ENCODE data around the gene KLHL22. TPM values are rescaled to one million over a fixed set of nuclear protein-coding genes. Genes with fewer than 3 reads are reported as not detected.

The KLHL22 gene
- total RNA-seq, 2 donors from 2014 or later: 15.9 to 21.0 TPM

GRCh38 chr22:20436768-20437612 lies 58.6 kb downstream of the KLHL22 start:
- Mint-ChIP-seq H3K9me3 (no peaks in the 10 kb centered on the region), H3K4me3 (peak overlapping the region; percentile 82), H3K27me3 (peaks cover 33 to 38% of the 10 kb centered on the region in 2 donors), H3K36me3 (no peaks in the 10 kb centered on the region), H3K4me1 (ENCODE audit: low read depth in 2 of 2) (peaks cover 10 to 17% of the 10 kb centered on the region in 2 donors), H3K27ac (no peak overlapping the region)
- DNase-seq (ENCODE audit: low spot score): no peak
- no peak for ATAC-seq

- H3K4me3 Mint-ChIP-seq: peak overlapping the region; percentile 82
- H3K9me3 Mint-ChIP-seq: no peaks in the 10 kb centered on the region
- H3K4me1 Mint-ChIP-seq (ENCODE audit: low read depth in 2 of 2): peaks cover 10 to 17% of the 10 kb centered on the region in 2 donors
- no peak for ATAC-seq
- H3K27me3 Mint-ChIP-seq: peaks cover 34 to 38% of the 10 kb centered on the region in 2 donors
- no peaks in the 10 kb centered on the region for H3K36me3 Mint-ChIP-seq
- H3K27ac Mint-ChIP-seq: no peak overlapping the region
- DNase-seq (ENCODE audit: low spot score): no peak
Measured at GRCh38 chr22:20436307-20436767, 59.3 kb downstream of the KLHL22 start.

- H3K27me3 Mint-ChIP-seq: peaks cover 34 to 38% of the 10 kb centered on the region in 2 donors
- no peak overlapping the region for H3K27ac Mint-ChIP-seq
- H3K4me3 Mint-ChIP-seq: no peak overlapping the region
- no peaks in the 10 kb centered on the region for H3K9me3 Mint-ChIP-seq
- no peak for ATAC-seq
- H3K36me3 Mint-ChIP-seq: no peaks in the 10 kb centered on the region
- peaks cover 10 to 19% of the 10 kb centered on the region in 2 donors for H3K4me1 Mint-ChIP-seq (ENCODE audit: low read depth in 2 of 2)
- DNase-seq (ENCODE audit: low spot score): no peak
Measured at GRCh38 chr22:20435436-20436306, 59.9 kb downstream of the KLHL22 start.

DNA sequence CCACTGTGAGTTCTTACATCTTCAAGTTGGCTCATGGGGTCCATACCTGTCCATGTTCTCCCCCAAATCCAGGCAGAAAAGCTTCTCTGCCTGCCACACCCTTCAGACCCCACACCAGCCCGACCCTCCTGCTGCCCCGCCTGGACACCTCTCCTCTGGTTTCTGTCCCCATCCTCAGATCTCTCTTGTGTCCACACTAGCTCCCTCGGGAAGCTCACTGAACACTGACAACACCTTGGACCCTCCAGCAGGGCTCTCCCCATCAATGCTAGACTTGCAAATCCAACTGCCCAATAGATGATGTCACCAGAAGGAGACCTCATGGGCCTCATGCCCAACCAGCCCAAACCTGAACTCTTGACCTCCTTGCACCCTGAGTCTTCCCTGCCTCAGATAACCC lies 60.8 kb downstream of the KLHL22 start:
- H3K36me3 Mint-ChIP-seq: no peaks in the 10 kb centered on the region
- no peaks in the 10 kb centered on the region for H3K9me3 Mint-ChIP-seq
- H3K27ac Mint-ChIP-seq: no peak overlapping the region
- no peak for DNase-seq (ENCODE audit: low spot score)
- peaks cover 10 to 19% of the 10 kb centered on the region in 2 donors for H3K4me1 Mint-ChIP-seq (ENCODE audit: low read depth in 2 of 2)
- no peak overlapping the region for H3K4me3 Mint-ChIP-seq
- no peak for ATAC-seq
- H3K27me3 Mint-ChIP-seq: peaks cover 34 to 38% of the 10 kb centered on the region in 2 donors

- ATAC-seq: no peak
- Mint-ChIP-seq H3K27ac (no peak overlapping the region), H3K9me3 (no peaks in the 10 kb centered on the region), H3K36me3 (no peaks in the 10 kb centered on the region), H3K4me1 (ENCODE audit: low read depth in 2 of 2) (peaks cover 10 to 16% of the 10 kb centered on the region in 2 donors), H3K4me3 (no peak overlapping the region), H3K27me3 (peaks cover 34 to 38% of the 10 kb centered on the region in 2 donors)
- no peak for DNase-seq (ENCODE audit: low spot score)
Measured at GRCh38 chr22:20434264-20434751, 61.3 kb downstream of the KLHL22 start.

- Mint-ChIP-seq H3K9me3 (no peaks in the 10 kb centered on the region), H3K4me1 (ENCODE audit: low read depth in 2 of 2) (peaks cover 15 to 20% of the 10 kb centered on the region in 2 donors), H3K4me3 (no peak overlapping the region), H3K27me3 (peaks cover 38% of the 10 kb centered on the region in 2 donors), H3K36me3 (no peaks in the 10 kb centered on the region), H3K27ac (no peak overlapping the region)
- no peak for ATAC-seq
- no peak for DNase-seq (ENCODE audit: low spot score)
Measured at GRCh38 chr22:20433686-20434241, 61.8 kb downstream of the KLHL22 start.

DNA sequence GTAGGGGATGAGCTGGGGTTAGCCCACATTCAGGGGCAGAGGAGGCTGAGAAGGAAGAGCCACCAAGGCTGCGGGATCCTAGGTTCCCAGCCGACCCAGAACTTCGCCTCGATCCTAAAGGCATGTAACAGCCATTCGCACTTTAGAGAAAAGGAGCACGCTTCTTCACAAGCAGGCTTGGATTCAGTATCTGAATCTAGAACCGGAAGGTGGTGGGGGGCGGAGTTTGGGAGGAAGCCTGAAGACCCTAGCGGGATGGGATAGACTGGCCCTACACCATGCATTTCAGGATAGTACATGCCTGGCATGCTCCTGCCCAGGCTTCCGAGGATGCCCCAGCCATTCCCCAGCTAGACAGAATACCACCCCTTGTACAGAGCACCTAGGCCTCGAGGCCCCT lies 62.4 kb downstream of the KLHL22 start:
- H3K4me3 Mint-ChIP-seq: no peak overlapping the region
- no peak for DNase-seq (ENCODE audit: low spot score)
- H3K4me1 Mint-ChIP-seq (ENCODE audit: low read depth in 2 of 2): peaks cover 12 to 18% of the 10 kb centered on the region in 2 donors
- no peaks in the 10 kb centered on the region for H3K9me3 Mint-ChIP-seq
- no peak overlapping the region for H3K27ac Mint-ChIP-seq
- no peak for ATAC-seq
- H3K27me3 Mint-ChIP-seq: peaks cover 38 to 41% of the 10 kb centered on the region in 2 donors
- H3K36me3 Mint-ChIP-seq: no peaks in the 10 kb centered on the region

- Mint-ChIP-seq H3K9me3 (no peaks in the 10 kb centered on the region), H3K4me1 (ENCODE audit: low read depth in 2 of 2) (peaks cover 10 to 16% of the 10 kb centered on the region in 2 donors), H3K27me3 (peaks cover 39 to 44% of the 10 kb centered on the region in 2 donors), H3K27ac (no peak overlapping the region), H3K4me3 (no peak overlapping the region), H3K36me3 (no peaks in the 10 kb centered on the region)
- DNase-seq (ENCODE audit: low spot score) (no peak), ATAC-seq (no peak)
Measured at GRCh38 chr22:20432244-20432686, 63.3 kb downstream of the KLHL22 start.

DNA sequence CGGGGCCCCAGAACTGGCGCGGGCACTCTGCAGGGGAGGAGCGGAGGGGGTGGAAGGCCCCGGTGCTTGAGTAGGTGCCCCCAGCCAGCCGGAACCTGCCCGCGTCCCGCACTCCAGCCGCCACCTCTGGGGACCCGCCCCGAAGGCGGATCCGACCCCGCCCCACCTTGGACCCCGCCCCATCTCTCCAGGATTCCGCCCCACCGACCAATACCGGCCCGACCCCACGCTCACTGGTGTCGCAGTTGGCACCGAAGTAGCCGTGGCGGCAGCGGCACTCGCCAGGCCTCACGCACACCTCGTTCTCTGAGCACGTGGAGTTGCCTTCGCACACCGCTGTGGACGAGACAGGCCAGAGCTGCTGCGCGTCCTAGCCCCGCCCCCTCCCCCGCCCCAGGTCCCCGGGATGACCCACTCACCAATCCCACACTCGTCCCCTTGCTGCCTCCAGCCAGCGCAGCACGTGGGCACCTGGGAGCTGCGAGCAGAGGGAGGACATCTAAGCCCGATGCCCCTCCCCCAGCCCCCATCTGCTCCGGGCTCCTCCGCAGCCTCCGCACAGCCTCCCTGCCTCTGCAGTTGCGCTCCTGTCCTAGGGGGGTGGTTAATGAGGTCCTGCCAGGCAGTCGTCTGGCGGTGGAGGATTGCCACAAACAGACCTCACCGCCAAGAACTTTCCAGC lies 63.9 kb downstream of the KLHL22 start:
- Mint-ChIP-seq H3K27ac (no peak overlapping the region), H3K27me3 (peaks cover 35 to 38% of the 10 kb centered on the region in 2 donors), H3K4me1 (ENCODE audit: low read depth in 2 of 2) (peaks cover 5 to 10% of the 10 kb centered on the region in 2 donors), H3K36me3 (no peaks in the 10 kb centered on the region), H3K4me3 (peak overlapping the region; percentile 30), H3K9me3 (no peaks in the 10 kb centered on the region)
- DNase-seq (ENCODE audit: low spot score) (no peak), ATAC-seq (no peak)

- ATAC-seq (peak; percentile 29 to 52), DNase-seq (ENCODE audit: low spot score) (no peak)
- H3K9me3 Mint-ChIP-seq: no peaks in the 10 kb centered on the region
- H3K4me3 Mint-ChIP-seq: peak overlapping the region; percentile 45
- no peaks in the 10 kb centered on the region for H3K36me3 Mint-ChIP-seq
- peaks cover 5 to 10% of the 10 kb centered on the region in 2 donors for H3K4me1 Mint-ChIP-seq (ENCODE audit: low read depth in 2 of 2)
- peaks cover 35 to 37% of the 10 kb centered on the region in 2 donors for H3K27me3 Mint-ChIP-seq
- H3K27ac Mint-ChIP-seq: no peak overlapping the region
Measured at GRCh38 chr22:20430720-20431510, 64.7 kb downstream of the KLHL22 start.

GRCh38 chr22:20430101-20430719 lies 65.4 kb downstream of the KLHL22 start:
- Mint-ChIP-seq H3K4me3 (peak overlapping the region; percentile 45), H3K9me3 (no peaks in the 10 kb centered on the region), H3K36me3 (no peaks in the 10 kb centered on the region), H3K4me1 (ENCODE audit: low read depth in 2 of 2) (peaks cover 5 to 7% of the 10 kb centered on the region in 2 donors), H3K27me3 (peaks cover 28 to 30% of the 10 kb centered on the region in 2 donors), H3K27ac (no peak overlapping the region)
- no peak for DNase-seq (ENCODE audit: low spot score)
- peak; percentile 1 for ATAC-seq
